Epithelial cell of proximal tubule (primary cell): ENCODE measurements around the gene CRELD2. TPM values are rescaled to one million over a fixed set of nuclear protein-coding genes. Genes with fewer than 3 reads are reported as not detected.

Experiments used
- DNase-seq: peaks from one replicate; pipeline ENCODE4 v3.0.0-alpha.2; 2011; ENCODE audit warnings: low read depth
- H3K4me3 ChIP-seq: 2 replicates; pipeline ENCODE4 v1.5.1; 2011; ENCODE audit warnings: low read depth, mild to moderate bottlenecking, low read length
- total RNA-seq: library from RNA; depleted of rRNA; stranded (reverse); fragments of >200 nt; gene quantifications from 2 replicates; pipeline ENCODE4 v1.2.3, GENCODE V29; 2015
- TF ChIP-seq, protein P1 (sequence below): conservative IDR thresholded peaks from 2 replicates; pipeline ENCODE4 v1.5.1; 2012; ENCODE audit warnings: low read depth, mild to moderate bottlenecking, low read length

Gene CRELD2
- total RNA-seq, 1 donor from 2014 or later: 54.1 TPM

DNA sequence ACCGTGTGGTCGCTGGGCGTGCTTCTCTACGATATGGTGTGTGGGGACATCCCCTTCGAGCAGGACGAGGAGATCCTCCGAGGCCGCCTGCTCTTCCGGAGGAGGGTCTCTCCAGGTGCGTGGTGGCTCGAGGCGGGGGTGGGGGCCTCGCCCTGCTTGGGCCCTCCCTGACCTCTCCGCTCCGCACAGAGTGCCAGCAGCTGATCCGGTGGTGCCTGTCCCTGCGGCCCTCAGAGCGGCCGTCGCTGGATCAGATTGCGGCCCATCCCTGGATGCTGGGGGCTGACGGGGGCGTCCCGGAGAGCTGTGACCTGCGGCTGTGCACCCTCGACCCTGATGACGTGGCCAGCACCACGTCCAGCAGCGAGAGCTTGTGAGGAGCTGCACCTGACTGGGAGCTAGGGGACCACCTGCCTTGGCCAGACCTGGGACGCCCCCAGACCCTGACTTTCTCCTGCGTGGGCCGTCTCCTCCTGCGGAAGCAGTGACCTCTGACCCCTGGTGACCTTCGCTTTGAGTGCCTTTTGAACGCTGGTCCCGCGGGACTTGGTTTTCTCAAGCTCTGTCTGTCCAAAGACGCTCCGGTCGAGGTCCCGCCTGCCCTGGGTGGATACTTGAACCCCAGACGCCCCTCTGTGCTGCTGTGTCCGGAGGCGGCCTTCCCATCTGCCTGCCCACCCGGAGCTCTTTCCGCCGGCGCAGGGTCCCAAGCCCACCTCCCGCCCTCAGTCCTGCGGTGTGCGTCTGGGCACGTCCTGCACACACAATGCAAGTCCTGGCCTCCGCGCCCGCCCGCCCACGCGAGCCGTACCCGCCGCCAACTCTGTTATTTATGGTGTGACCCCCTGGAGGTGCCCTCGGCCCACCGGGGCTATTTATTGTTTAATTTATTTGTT, 44.6 kb downstream of the CRELD2 start:
- TF ChIP-seq, protein P1, sequence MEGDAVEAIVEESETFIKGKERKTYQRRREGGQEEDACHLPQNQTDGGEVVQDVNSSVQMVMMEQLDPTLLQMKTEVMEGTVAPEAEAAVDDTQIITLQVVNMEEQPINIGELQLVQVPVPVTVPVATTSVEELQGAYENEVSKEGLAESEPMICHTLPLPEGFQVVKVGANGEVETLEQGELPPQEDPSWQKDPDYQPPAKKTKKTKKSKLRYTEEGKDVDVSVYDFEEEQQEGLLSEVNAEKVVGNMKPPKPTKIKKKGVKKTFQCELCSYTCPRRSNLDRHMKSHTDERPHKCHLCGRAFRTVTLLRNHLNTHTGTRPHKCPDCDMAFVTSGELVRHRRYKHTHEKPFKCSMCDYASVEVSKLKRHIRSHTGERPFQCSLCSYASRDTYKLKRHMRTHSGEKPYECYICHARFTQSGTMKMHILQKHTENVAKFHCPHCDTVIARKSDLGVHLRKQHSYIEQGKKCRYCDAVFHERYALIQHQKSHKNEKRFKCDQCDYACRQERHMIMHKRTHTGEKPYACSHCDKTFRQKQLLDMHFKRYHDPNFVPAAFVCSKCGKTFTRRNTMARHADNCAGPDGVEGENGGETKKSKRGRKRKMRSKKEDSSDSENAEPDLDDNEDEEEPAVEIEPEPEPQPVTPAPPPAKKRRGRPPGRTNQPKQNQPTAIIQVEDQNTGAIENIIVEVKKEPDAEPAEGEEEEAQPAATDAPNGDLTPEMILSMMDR: no peak
- H3K4me3 ChIP-seq: peak overlapping the region; percentile 87
- no peak for DNase-seq

DNA sequence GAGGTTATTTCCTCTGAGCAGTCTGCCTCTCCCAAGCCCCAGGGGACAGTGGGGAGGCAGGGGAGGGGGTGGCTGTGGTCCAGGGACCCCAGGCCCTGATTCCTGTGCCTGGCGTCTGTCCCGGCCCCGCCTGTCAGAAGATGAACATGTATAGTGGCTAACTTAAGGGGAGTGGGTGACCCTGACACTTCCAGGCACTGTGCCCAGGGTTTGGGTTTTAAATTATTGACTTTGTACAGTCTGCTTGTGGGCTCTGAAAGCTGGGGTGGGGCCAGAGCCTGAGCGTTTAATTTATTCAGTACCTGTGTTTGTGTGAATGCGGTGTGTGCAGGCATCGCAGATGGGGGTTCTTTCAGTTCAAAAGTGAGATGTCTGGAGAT, 45.2 kb downstream of the CRELD2 start:
- peak overlapping the region; percentile 87 for H3K4me3 ChIP-seq
- no peak for DNase-seq
- TF ChIP-seq, protein P1: no peak

DNA sequence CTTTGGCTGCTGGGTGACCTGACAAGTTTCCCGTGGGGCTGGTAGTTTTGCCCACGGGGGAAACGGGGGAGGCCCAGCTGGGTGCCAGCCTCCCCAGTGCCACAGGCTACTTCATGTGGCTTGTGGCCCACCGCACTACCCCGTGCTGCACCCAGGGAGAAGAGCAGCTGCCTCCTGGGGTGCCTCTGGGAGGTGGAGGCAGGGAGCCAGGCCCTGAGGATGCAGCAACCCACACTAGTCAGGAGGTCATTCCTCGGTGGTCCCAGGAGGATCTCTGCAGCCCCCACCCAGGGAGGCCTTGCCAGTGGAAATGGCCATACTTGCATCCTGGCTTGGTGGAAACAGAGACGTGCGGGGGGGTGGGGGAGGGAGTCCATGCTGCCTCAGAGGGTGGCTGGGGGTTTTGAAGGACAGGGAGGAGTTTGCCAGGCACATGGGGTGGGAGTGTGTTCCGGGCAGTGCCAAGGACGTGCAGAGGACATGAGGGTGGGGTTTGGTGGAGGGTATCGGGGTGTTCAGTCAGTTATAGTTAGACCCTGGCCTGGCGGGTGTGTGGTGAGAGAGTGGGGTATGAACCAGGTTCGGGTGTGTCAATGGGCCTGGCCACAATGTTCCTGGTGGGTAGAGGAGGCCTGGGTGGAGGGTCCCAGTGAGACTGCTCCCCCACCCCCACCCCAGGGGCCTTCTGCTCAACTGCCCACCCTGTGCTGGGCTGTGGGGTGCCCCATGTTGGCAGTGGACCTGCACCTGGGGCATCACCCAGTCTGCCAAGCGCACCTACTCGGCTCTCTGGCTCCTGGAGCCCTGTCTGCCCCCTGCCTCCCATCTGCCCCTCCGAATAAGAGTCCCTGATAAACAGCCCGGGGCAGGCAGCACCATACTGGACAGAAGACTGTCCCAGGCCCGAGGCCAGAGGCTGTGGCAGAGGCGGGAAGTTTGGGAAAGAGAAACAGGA, 46.0 kb downstream of the CRELD2 start:
- DNase-seq: no peak
- TF ChIP-seq, protein P1: no peak
- peak overlapping the region; percentile 87 for H3K4me3 ChIP-seq

DNA sequence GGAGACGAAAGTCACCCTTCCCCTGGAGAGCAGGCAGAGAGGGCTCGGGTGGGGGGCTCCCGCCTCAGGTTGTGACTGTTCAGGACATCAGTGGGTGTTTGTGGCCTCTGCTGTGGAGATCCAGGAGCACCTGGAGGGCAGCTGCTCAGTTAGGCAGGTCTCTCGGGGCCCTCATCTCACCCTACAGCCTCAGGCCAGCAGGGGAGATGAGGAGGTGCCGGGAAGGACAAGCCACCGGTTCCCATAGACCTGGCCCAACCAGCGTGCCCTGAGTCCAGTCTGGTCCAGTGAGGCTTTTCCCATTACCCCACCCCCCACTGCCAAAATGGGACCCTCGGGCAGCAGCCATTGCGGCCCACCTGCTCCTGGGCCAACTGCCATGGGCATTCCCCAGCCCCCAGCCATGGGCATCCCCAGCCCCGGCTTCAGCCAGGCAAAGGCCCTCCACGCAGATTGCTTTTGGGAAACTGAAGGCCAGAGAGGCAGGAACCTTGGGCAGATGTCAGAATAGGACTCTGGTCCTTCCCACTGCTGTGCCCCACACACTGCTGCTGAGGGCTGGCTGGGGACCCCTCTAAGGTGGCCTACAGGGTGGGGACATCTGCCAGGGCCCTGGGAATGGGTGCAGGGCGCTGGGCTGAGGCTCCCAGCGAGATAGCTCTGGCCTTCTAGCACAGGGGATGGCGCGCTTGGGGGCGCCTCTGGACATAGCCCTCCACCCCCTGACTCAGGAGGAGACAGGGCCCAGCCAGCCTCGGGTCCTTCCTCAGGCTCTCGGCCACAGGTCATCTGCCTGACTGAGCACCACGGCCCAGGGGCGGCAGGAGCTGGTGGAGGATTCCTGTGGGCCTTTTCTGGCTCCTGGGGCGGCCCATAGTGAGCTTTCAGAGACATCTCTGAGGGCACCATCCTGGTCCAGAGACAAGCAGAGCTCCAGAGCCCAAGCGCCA, 46.9 kb downstream of the CRELD2 start:
- DNase-seq: no peak
- TF ChIP-seq, protein P1: no peak
- no peak overlapping the region for H3K4me3 ChIP-seq

DNA sequence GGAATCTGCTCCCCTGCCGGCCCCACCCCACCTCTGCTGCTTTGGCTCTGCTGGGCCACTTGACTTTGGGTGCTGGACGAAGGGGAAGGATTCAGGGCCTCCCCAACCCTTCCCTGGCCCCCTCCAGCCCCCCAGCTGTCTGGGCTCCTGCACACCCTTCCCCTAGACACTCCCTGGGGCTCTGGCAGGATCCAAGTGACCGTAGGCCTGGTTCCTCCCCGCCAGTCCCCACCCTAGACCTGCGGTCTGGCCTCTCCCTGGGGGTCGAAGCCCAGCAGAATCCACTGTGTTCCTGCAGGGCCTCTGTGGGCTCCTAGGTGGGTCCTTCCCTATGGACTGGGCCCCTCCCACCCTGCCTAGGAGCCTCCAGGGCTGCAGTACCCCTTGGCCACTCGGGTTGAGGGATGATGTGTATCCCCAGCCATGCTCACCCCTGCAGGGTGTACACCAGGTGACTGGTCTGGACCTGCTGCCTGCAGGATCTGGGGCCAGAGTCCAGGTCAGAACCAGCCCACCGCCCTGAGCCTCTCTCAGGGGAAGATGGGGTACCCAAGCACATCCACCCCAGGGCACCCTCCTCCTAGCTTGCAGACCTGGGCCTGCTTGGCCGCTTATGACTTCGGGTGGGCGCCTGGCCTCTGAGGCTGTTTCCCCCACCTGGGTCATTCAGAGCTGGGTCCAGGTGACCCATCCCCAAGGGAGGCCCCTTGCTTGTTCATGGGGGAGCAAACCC, 47.8 kb downstream of the CRELD2 start:
- no peak for DNase-seq
- no peak overlapping the region for H3K4me3 ChIP-seq
- TF ChIP-seq, protein P1: no peak
